A673 (cell line): ENCODE results near the gene RIC1.

Experiments
- CTCF ChIP-seq: fragments of 300-800, 200-600 bp; sonication (generic); conservative IDR thresholded peaks from 2 replicates; pipeline ENCODE4 v1.5.1; 2017; ENCODE audit warnings: low read depth, mild to moderate bottlenecking, antibody characterized with exemption, low read length, moderate library complexity, mixed read lengths
- EZH2 ChIP-seq: fragments of 200-600 bp; sonication (generic); IDR thresholded peaks from 2 replicates; pipeline ENCODE4 v1.6.1; 2017; ENCODE audit warnings: borderline replicate concordance, low read depth, mild to moderate bottlenecking, mixed read lengths, antibody characterized with exemption, low read length; ENCODE audit not compliant: poor library complexity, severe bottlenecking

- TF ChIP-seq CTCF (no peak), EZH2 (no peak)
Observed at GRCh38 chr9:5646116-5646515, 17.2 kb downstream of the RIC1 start.
